BJ (cell line): ENCODE data around the gene HNRNPK. TPM values are rescaled to one million over a fixed set of nuclear protein-coding genes. Genes with fewer than 3 reads are reported as not detected.

ENCODE experiments used
- CTCF ChIA-PET: fragments of 350-600 bp; formaldehyde crosslinking; extraction: SDS; loops from one replicate; lab custom pipeline; 2021; ENCODE audit warnings: antibody characterized with exemption, inconsistent platforms; lab: Yijun Ruan, JAX
- POLR2A ChIA-PET: fragments of 300-600 bp; sonication (Branson Sonifier 250); formaldehyde crosslinking; extraction: SDS; loops from one replicate; lab custom pipeline; 2021; ENCODE audit warnings: antibody characterized with exemption; lab: Charles Lee
- DNase-seq: peaks from one replicate; pipeline ENCODE4 v3.0.0-alpha.2; 2011; ENCODE audit warnings: low read depth
- H3K27me3 ChIP-seq: 2 replicates; pipeline ENCODE4 v1.6.0; 2011; ENCODE audit warnings: low read length; ENCODE audit not compliant: control insufficient read depth, insufficient read depth
- H3K36me3 ChIP-seq: 2 replicates; pipeline ENCODE4 v1.5.1; 2011; ENCODE audit warnings: low read length; ENCODE audit not compliant: control insufficient read depth, insufficient read depth
- H3K4me3 ChIP-seq: 2 replicates; pipeline ENCODE4 v1.5.1; 2011; ENCODE audit warnings: low read depth, mild to moderate bottlenecking, control low read depth, low read length
- polyA plus RNA-seq: library from polyadenylated mRNA; depleted of rRNA; stranded (reverse); fragments of >200 nt; gene quantifications from 2 replicates; pipeline ENCODE4 v1.2.3, GENCODE V29; 2011; rRNA removed
- small RNA-seq: library from RNA; depleted of rRNA; stranded (forward); fragments of <200 nt; gene quantifications from one replicate; pipeline ENCODE3, GENCODE V24; 2012; ENCODE audit warnings: low replicate concordance, low read depth; ENCODE audit not compliant: insufficient read length
- TF ChIP-seq, protein P1 (sequence below): IDR thresholded peaks from 2 replicates; pipeline ENCODE4 v1.5.1; 2011; ENCODE audit warnings: low read depth, mild to moderate bottlenecking, control low read depth, inconsistent platforms, low read length, moderate library complexity; ENCODE audit not compliant: insufficient read depth

HNRNPK gene
- polyA plus RNA-seq, 1 experiment, result 343 TPM

DNA sequence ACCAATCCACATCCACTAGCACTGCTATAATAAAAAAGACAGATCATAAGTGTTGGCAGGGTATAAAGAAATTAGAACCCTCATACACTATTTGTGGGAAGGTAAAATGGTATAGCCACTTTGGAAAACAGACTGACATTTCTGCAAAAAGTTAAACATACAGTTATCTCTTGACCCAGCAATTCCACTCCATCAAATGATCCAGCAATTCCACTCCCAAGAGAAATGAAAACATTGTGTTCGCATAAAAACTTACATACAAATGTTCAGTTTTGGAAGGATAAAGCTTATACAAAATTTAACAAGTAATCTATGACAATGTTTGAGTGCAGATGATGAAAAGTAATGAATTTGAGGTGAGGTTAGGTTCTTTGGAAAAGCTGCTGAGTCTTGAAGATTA lies 60.9 kb downstream of the HNRNPK start:
- H3K4me3 ChIP-seq, result no peak overlapping the region
- POLR2A ChIA-PET, result no interaction called here
- TF ChIP-seq, protein P1, sequence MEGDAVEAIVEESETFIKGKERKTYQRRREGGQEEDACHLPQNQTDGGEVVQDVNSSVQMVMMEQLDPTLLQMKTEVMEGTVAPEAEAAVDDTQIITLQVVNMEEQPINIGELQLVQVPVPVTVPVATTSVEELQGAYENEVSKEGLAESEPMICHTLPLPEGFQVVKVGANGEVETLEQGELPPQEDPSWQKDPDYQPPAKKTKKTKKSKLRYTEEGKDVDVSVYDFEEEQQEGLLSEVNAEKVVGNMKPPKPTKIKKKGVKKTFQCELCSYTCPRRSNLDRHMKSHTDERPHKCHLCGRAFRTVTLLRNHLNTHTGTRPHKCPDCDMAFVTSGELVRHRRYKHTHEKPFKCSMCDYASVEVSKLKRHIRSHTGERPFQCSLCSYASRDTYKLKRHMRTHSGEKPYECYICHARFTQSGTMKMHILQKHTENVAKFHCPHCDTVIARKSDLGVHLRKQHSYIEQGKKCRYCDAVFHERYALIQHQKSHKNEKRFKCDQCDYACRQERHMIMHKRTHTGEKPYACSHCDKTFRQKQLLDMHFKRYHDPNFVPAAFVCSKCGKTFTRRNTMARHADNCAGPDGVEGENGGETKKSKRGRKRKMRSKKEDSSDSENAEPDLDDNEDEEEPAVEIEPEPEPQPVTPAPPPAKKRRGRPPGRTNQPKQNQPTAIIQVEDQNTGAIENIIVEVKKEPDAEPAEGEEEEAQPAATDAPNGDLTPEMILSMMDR, result no peak
- H3K27me3 ChIP-seq, result no peaks in the 10 kb centered on the region
- CTCF ChIA-PET, result no interaction called here
- no peak for DNase-seq
- H3K36me3 ChIP-seq, result no peaks in the 10 kb centered on the region

Small RNA genes lying within 50 kb of the gene (small RNA-seq; reads per million reads assigned to genes)
- not detected for gene RF00019

Other genes with a start within 250 kb of the HNRNPK start
- 0.47 and 1.5 TPM in 2 replicates for gene GKAP1, start 162.4 kb downstream of the HNRNPK start, polyA plus RNA-seq
- gene KIF27, start 58.8 kb downstream of the HNRNPK start, polyA plus RNA-seq, result 0.54 and 1.5 TPM in 2 replicates
- 0.76 and 2.6 TPM in 2 replicates for gene RMI1, start 590 bp upstream of the HNRNPK start, polyA plus RNA-seq